AG09309 (cell line): ENCODE measurements around the gene LRRC49.

Source experiments
- DNase-seq: peaks from one replicate; pipeline ENCODE4 v3.0.0-alpha.2; 2010; ENCODE audit warnings: low read depth
- H3K4me3 ChIP-seq: 2 replicates; pipeline ENCODE4 v1.5.1; 2011; ENCODE audit warnings: mild to moderate bottlenecking, low read depth, low read length, moderate library complexity; ENCODE audit not compliant: control insufficient read depth
- CTCF ChIP-seq: IDR thresholded peaks from 2 replicates; pipeline ENCODE4 v1.5.1; 2011; ENCODE audit warnings: mild to moderate bottlenecking, low read depth, low read length, inconsistent platforms; ENCODE audit not compliant: insufficient read depth, control insufficient read depth; ENCODE audit errors: missing control alignments

LRRC49 gene

GRCh38 chr15:70859322-70859908 is 33.2 kb upstream of the LRRC49 start:
- no peak for DNase-seq
- no peak overlapping the region for H3K4me3 ChIP-seq
- TF ChIP-seq CTCF, result no peak

GRCh38 chr15:70859998-70860397 is 32.6 kb upstream of the LRRC49 start:
- DNase-seq, result no peak
- no peak for TF ChIP-seq CTCF
- no peak overlapping the region for H3K4me3 ChIP-seq

GRCh38 chr15:70863450-70864218 is 29.0 kb upstream of the LRRC49 start:
- no peak overlapping the region for H3K4me3 ChIP-seq
- no peak for TF ChIP-seq CTCF
- DNase-seq, result no peak

- no peak for TF ChIP-seq CTCF
- no peak for DNase-seq
Observed at GRCh38 chr15:70866982-70867641, 25.5 kb upstream of the LRRC49 start.

GRCh38 chr15:70867911-70868467 is 24.6 kb upstream of the LRRC49 start:
- H3K4me3 ChIP-seq, result no peak overlapping the region
- DNase-seq, result no peak
- no peak for TF ChIP-seq CTCF

More at GRCh38 chr15:70866982-70867641, 25.5 kb upstream of the LRRC49 start:
- no peak overlapping the region for H3K4me3 ChIP-seq

GRCh38 chr15:70869346-70869745 is 23.3 kb upstream of the LRRC49 start:
- no peak overlapping the region for H3K4me3 ChIP-seq
- DNase-seq, result no peak
- TF ChIP-seq CTCF, result no peak
